LNCaP clone FGC (cell line): Measurements from ENCODE around the gene WNT3A.

Experiments used
- DNase-seq: peaks from one replicate; pipeline ENCODE4 v3.0.0-alpha.2; 2011; ENCODE audit warnings: low read depth
- H3K4me3 ChIP-seq: 2 replicates; pipeline ENCODE4 v1.5.1; 2011; ENCODE audit warnings: mild to moderate bottlenecking, low read depth, low read length, control low read depth
- CTCF ChIP-seq: IDR thresholded peaks from 2 replicates; pipeline ENCODE4 v1.5.1; 2012; ENCODE audit warnings: mild to moderate bottlenecking; ENCODE audit not compliant: control insufficient read depth, insufficient read depth; ENCODE audit errors: extremely low read depth

Gene WNT3A

DNA sequence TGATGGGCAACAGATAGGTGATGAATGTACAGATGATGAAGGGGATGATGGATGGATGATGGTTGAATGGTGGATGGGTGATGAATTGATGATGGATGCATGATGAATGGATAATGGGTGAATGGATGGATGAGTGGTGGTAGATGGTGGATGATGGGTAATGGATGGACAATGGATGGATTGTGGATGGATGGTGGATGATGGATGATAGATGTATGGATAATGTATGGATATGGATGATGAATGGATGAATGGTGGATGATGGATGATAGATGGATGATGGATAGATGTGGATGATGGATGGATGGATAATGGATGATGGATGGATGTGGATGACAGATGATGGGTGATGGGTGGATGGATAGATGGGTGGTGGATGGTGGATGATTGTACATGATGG lies 35.7 kb downstream of the WNT3A start:
- no peak for TF ChIP-seq CTCF
- no peak for DNase-seq
- H3K4me3 ChIP-seq: no peak overlapping the region

- TF ChIP-seq CTCF: no peak
- H3K4me3 ChIP-seq: no peak overlapping the region
- peak; percentile 4 for DNase-seq
These were observed 36.6 kb downstream of the WNT3A start for GRCh38 chr1:228043281-228043848.

- DNase-seq: no peak
- H3K4me3 ChIP-seq: no peak overlapping the region
- TF ChIP-seq CTCF: no peak
These were observed 38.2 kb downstream of the WNT3A start for GRCh38 chr1:228044961-228045360.

- TF ChIP-seq CTCF: no peak
- no peak overlapping the region for H3K4me3 ChIP-seq
- no peak for DNase-seq
These were observed 38.6 kb downstream of the WNT3A start for GRCh38 chr1:228045405-228045804.

GRCh38 chr1:228045871-228046270 lies 39.1 kb downstream of the WNT3A start:
- no peak for DNase-seq
- TF ChIP-seq CTCF: no peak
- no peak overlapping the region for H3K4me3 ChIP-seq

- H3K4me3 ChIP-seq: no peak overlapping the region
- DNase-seq: no peak
- no peak for TF ChIP-seq CTCF
These were observed 39.8 kb downstream of the WNT3A start for GRCh38 chr1:228046421-228047182.

- no peak for TF ChIP-seq CTCF
- no peak for DNase-seq
- H3K4me3 ChIP-seq: no peak overlapping the region
These were observed 40.3 kb downstream of the WNT3A start for GRCh38 chr1:228047183-228047466.
